HG03520 (cell line): Measurements from ENCODE around the gene SLC19A2.
A peak's percentile ranks its signal among the peaks of the same experiment; 100 is the strongest.
"Not testable (repeated sequence)": the region's sequence is repeated elsewhere in the genome, so short reads cannot be mapped to it uniquely, and the experiment has no call there.

Source experiments
- ATAC-seq: cut with Tn5 transposase; IDR thresholded peaks from one replicate; pipeline ENCODE4 v1.9.1; 2021; ENCODE audit warnings: mild to moderate bottlenecking, moderate library complexity; ENCODE audit not compliant: unreplicated experiment

SLC19A2 gene

DNA sequence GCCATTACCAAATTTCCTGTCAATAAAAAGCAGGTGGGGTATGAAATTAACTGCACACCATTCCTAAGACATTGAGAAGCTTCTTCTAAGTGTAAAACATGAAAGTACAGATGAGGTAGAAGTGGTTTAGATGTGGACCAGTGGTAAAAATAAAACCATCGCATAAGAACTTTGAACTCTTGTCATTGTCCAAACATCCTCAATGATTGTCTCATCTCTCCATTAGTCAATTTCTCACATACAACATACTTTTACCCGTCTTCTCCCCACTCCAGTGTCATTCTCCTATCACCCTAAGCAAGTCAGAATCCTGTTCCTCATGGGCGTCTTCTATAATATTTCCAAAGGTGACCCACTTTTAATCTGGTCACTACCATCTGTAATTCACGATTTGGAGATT lies 24.3 kb upstream of the SLC19A2 start:
- no peak for ATAC-seq

DNA sequence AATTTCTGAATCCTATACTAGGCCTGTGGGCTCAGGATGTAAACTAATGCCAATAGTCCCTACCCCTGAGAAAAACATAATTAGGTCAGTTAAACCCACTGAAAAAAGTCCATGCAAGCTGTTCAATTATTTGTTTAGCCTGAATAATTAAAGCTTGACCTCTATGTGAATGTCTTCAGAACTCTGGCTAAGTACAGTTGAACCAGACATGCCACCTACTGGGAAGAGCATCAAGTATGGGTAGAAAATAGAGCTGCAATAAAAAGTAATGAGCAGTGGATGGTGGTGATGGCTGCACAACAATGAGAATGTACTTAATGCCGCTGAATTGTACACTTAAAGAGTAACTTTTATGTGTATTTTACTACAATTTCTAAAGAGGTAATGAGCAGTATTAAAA lies 23.6 kb upstream of the SLC19A2 start:
- no peak for ATAC-seq

DNA sequence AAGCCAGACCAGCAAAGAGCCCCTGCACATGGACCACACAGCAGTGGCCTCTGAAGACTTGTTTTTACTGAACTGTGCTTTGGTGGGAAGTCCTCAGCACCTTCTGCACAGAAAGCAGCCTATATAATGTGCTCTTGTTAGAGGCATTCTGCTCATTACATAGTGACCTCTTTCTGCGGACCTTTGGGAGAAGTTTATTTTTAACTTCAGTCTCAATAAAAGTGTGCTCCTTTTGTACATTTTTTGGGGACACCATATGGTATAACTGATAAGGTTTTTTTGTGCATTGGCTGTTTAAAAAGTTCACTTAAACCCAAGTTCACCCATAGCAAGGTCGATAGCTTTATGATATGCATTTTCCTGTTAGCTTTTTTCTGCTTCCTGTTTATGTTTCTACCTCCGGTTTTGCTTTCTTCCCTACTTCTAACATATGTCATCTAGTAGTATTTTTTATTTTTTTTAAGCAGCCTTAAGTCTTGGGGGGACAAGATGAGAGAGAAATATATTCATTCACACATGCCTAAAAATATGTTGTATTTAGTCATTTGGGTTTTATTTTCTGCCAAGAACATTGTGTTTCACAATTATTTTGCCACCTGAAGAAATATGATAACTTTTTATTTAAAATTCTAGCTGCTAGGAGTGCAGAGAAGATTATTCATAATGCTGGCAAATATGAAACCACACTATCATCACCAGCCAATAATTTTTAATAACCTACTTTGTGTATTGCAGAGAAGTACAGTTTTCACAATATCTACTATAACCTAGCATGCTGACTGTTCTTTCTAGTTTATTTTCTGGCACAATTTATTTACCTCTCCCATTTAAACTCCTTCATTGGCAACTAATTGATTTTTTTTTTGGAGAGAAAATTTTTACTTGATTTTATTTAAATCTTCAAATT lies 22.9 kb upstream of the SLC19A2 start:
- ATAC-seq: no peak

DNA sequence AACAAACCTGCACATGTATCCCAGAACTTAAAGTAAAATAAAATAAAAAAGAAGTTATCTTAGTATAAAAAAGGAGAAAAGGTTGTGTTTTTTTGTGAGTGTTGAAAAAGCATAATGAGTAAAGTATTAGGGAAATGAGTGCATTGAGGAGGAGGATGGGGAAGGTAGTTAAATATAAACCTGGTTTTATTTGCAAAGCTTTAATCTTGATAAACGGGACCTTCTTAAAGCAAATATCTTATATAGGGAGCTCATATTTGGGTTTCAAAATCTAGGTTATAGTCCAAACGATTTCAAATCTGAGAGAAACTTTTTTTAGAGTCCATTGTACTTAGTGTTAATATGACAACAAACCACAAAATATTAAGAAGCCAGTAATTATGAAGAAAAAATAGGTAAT lies 21.7 kb upstream of the SLC19A2 start:
- no peak for ATAC-seq

DNA sequence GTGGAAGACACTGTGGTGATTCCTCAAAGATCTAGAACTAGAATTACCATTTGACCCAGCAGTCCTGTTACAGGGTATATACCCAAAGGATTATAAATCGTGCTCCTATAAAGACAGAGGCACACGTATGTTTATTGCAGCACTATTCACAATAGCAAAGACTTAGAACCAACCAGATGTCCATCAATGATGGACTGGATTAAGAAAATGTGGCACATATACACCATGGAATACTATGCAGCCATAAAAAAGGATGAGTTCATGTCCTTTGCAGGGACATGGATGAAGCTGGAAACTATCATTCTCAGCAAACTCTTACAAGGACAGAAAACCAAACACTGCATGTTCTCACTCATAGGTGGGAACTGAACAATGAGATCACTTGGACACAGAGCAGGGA lies 17.9 kb upstream of the SLC19A2 start:
- not testable (repeated sequence) for ATAC-seq

DNA sequence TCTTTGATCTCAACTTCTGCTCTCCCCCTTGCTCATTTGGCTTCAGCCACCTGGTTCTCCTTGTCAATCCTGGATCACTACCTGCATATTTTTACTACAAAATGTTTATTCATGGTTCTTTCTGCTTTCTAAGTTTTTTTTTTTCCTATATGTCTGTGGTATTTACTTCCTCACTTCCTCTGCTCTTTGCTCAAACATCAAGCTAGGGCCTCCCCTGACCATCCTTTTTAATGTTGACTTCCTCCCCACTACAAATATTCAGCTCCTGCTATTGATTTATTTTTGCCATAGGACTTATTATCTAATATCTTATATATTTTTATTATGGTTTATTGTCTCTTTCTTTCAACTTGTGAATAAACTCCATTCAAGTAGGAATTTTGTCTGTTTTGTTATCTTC lies 14.1 kb upstream of the SLC19A2 start:
- ATAC-seq: no peak

DNA sequence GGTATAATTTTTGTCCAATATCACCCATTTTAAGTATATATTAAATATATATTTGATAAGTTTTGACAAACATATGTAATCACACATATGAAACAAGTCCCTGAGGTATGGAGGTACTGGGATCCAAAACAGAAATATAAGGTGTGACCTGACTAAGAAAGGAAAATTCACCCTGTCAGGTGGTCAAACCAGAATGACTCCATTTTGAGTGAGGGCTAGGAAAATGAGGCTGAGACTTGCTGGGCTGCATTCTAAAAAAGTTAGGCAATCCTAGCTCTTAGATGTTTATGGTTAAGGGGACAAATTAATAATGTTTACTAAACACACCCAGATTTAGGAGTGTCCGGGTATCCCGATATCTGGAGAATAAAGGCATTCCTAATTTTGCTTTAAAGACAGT lies 11.6 kb upstream of the SLC19A2 start:
- no peak for ATAC-seq

DNA sequence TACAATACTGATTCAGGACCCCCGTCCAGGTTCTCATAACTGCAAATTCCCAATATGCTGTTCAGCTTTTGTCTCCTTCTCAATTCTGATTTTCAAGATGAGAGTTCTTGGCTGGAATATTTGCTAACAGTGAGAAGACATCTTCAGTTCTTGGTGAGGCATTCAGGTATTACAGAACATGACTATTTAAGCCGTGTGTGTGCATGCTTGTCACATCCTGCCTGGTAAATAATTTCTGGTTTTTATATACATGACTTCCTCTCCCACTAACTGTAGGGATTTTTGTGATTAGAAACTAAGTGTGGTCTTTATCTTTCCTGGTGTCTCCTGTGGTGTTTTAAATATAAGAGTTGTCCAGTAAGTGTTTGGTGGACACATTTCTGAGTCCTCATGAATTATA lies 10.2 kb upstream of the SLC19A2 start:
- ATAC-seq: no peak

DNA sequence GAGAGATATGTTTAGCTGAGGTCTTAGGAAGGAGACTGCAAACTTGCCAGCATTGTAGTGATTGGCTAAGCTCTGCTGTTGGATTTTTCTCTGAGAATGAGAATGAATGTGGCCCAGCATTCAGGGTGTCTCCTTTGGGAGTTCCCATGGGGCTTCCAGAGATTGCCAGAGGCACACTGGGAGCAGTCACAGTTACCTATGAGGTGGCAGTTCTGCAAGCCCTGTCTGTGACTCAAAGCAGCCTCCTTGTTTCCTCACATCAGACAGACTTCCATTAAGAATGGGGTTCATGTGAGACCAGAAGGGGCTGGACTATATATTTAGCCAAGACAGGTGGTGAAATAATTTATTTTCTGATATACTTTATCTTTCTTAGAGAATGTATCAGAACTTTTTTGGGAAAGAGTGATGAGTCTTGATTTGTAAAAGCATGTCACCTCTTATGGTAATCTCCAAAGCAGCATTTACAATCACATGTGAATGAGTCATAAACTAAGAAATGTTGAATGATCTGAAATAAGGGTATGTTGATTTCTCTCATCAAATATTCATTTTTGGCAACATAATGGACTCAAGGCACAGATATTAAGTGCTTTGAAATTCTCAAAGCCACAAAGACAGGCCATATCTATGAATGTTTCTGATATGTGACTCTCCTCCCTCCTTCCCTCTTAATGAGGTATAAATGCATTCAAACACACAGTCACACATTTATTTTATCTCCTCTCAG lies 9.5 kb upstream of the SLC19A2 start:
- ATAC-seq: no peak

DNA sequence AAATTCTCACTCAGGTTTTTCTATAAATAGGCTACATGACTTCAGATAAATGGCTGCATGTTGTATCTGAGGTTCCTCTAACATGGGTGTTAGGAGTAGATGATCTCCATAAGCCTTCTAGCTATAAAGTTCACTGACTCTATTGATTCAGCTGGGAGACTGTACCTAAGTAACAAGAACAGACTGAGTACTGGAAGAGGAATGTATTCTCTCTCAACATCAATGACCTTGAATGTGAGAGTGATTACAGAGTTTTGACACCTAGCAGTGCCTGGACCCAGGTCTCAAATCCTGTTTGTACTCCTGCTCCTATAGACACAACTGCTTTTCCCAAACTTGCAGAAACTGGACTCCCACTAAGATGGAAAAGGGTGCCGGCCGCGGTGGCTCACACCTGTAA lies 8.6 kb upstream of the SLC19A2 start:
- no peak for ATAC-seq

DNA sequence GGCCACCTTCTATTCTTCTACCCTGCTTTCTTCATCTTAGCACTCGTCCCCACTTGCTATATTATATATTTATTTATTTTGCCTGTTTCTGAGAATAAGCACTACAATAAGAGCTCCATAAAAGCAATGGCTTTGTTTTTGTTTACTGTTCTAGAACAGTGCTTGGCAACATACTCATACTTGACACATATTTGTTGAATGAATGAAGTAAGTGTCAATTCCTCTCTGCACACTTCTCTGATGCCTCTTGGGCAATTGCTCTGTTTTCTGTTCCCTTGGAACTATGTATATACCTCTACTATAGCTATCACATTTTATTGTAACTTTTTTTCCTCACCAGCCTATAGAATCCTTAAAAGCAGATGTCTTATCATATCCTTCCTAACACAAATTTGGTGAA lies 7.5 kb upstream of the SLC19A2 start:
- ATAC-seq: no peak

DNA sequence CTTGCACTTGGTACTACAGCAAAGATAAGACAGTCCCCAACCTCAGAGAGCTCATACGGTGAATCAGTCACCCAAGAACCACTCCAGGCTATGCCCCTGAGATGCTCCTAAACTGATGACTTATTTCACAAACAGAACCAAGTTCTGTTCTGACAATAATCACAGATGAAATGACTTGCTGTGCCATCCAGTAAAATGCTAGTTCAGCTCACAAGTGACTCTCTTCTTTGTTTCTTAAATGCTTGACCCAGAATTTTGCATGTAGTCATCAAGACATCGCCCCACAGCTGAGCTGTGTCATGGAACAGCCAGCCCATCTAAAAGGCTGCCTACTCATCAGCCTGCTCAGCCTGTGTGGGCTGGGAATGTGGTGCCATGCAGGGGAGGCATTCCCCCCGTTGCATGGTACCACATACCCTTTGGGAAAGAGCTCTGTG lies 6.1 kb upstream of the SLC19A2 start:
- peak; percentile 72 for ATAC-seq

DNA sequence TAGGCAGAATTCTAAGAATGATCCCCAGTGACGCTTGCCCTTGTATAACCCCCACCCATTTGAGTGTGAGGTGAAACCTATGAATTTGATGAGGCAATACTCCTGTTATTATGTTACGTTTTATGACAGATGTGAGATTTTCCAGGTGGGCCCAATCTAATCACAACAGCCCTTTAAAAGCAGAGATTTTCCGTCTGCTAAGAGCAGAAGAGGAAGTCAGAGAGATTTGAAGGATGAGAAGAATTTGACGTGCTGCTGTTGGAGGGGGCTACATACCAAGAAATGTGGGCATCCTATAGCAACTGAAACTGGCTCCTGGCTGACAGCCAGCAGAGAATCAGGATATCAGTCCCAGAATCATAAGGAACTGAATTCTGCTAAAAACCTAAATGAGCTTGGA lies 2.4 kb upstream of the SLC19A2 start:
- no peak for ATAC-seq

DNA sequence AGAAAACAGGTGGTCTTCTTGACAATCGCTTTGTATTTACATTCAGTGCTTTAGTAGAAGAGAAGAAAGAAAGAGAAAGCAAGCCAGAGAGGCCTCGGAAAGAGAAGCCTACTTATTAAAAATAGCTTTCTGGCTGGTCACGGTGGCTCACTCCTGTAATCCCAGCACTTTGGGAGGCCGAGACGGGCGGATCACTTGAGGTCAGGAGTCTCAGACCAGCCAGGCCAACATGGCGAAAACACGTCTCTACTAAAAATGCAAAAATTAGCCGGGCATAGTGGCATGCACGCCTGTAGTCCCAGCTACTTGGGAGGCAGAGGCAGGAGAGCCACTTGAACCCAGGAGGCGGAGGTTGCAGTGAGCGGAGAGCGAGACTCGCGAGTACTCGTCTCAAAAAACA lies 1.8 kb upstream of the SLC19A2 start:
- no peak for ATAC-seq

DNA sequence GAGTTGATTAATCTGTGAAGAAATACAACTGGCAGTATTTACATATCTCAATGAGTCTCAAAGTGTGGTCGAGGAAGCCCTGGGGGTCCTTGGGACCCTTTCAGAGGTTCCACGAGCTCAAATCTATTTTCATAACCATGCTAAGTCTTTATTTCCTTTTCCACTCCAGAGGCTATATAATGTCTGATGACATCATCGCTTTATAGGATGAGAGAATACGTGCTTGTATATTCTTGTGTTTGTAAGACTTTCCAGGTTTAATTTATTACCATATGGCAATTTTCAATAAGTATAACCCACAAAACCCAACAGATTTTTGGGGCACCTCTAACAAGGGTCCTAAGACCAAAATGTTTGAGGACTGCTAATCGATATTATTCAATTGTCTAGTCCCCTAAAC lies 1.4 kb upstream of the SLC19A2 start:
- ATAC-seq: no peak

DNA sequence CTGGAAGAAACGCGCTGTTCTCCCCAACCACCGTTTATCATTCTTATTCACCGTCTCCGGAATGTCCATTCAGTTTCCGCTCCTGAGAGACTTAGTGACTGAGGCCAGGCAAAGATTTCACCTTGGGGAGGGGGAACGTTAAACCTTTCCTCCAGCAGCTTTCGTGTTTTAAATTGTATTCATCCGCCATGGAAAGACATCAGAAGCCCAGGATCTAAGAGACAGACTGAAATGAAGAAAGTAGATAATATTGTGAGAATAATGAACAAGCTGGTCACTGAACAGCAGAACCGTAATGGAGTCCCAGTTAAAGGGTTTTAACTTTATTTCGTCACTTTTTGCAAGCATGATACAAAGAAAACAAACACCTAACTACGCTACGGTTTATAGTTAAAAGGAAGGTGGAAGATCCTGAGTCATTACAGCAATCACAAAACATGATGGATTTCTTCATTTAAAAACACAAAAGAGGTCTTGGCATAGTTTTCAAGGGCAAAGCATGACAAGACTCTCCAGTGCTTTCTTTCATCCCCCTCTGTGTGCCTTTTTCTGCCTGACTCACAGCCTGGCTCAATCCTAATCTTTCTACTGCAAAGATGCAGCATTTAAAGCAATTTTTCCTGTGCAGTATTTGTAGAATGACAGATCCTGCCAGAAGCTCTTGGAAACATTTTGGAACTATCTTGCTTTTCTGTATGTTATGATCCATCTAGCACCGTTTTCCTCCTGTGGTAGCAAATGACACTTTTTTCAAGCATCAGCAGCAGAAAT lies 722 bp upstream of the SLC19A2 start:
- no peak for ATAC-seq

DNA sequence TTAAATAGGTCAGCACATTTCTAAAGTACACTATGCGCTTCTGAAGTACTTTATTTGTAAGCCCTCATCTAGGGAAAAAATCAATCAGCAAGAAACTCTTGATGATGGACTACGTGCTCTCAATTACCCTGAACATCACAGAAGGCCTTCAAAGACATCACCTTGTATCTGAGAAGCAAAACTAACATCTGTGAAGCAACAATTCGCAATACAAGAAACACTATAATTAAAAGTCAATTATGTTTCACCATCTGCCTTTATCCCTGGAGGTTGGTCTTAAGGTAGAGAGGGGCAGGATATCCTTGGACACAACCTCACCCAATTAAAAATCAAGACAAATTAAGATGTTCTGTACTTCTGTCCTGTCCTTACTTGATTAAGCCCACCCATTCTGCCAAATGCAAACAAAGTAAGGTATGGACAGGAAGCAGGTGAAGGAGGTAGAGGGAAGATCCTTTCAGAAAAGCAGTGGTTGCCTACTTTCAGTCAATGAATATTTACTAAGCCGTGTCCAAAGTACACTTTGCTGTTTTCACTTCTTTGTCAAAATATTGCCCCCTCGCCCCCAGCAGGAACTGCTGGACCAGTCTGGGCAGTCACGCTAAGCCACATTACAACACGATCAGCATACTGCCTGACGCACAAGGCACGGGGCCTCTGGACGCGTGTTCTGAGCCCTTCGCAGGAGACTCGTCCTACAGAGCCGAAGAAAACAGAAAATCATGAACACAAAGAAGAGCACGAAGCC lies 887 bp downstream of the SLC19A2 start:
- ATAC-seq: peak; percentile 6

DNA sequence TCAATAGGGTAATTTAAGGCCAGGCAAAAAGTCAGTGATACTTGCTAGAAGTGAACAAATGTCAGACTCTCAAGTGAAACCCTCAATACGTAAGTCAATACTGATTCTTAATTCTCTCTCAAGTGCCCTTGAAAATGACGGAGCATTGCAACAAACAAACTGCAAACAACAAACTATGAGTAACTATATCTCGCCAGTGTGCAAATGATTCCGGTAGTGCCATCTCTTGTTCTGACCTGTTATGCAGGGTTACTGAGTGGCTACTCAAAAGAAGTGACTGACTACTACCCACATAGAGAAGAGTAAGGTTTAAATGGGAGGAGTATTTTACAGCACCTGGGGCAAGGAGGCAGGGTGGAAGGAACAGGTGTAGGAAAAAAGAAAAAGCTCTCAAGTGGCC lies 1.6 kb downstream of the SLC19A2 start:
- ATAC-seq: no peak

DNA sequence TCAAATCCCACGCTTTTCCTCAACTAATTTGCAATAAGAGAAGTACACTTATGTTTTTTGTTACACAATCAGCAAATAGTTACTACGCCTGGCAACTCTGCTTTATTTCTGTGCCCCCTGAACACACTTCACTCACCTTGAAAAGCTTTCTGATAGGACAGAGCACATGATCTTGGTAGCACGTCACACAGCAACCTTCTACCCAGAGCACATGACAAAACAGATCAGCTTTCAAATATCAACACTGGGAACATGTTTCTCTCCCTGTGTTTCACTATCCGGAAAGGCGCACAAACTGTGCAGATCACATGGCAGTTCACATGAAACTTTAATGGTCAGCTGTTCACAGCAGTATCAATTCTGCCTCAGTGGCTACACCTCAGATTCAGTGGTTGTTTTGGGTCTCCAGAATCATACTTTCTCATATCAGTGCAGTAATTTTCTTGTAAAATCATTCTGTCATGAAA lies 2.2 kb downstream of the SLC19A2 start:
- ATAC-seq: no peak

DNA sequence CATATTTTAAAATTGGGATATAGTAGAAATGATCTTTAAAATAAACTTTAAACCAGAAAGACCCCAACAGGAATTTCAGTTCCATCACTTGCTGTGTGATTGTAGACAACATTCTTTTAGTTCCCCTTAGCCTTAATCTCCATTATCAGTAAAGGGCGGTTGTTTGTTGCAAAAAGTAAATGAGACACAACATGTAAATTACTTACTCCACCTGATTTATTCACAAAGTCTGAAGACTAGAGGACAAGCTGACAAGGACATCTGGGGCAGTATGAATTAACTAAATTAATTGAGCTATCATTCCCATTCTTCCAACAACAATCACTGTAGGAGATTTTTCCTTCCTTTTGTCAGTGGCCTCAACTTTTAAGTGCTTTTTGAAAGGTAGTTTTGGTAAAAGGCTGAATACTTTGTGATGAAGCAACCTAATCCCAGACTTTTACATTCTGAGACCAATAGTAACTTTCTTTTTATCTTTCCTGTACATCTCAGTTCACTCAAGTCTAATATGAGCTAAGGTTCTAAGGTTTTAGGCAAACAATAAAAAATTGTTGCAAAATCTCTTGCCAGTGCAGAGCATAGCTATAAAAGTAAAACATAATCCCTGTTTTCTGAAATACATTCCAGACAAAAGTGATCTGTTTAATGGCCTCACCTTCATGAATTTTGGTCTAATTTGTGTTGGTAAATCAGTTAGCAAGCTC lies 6.2 kb downstream of the SLC19A2 start:
- no peak for ATAC-seq
